Gastrocnemius medialis (tissue), 4 donors: ENCODE data around the gene COA8. TPM values are rescaled to one million over a fixed set of nuclear protein-coding genes. Genes with fewer than 3 reads are reported as not detected.
A peak's percentile ranks its signal among the peaks of the same experiment; 100 is the strongest.

ENCODE experiments used
- ATAC-seq, 2 donors: fragments of 150-250 bp; one replicate each; pipeline ENCODE4 v1.9.1; 2016
- DNase-seq, 2 donors: peaks; one replicate each; pipeline ENCODE4 v3.0.0-alpha.2; 2019
- H3K27ac ChIP-seq, 4 donors: fragments of 200-600 bp; sonication (generic); 1 replicate in 1 of 4; 2 replicates in 3 of 4; pipeline ENCODE4 v1.5.1; 2016 to 2018; ENCODE audit warnings: mild to moderate bottlenecking in 2 of 4, moderate library complexity in 1 of 4
- H3K27me3 ChIP-seq, 3 donors: fragments of 200-600 bp; sonication (generic) in 2 of 3; 1 replicate in 1 of 3; 2 replicates in 2 of 3; pipeline versions ENCODE4 v1.5.1 to v1.6.0; 2016 to 2019; ENCODE audit warnings: mild to moderate bottlenecking in 1 of 3, moderate library complexity in 1 of 3
- H3K36me3 ChIP-seq, 2 donors: fragments of 200-600 bp; sonication (generic) in 1 of 2; one replicate each; pipeline ENCODE4 v1.5.1; 2017 to 2018
- H3K4me1 ChIP-seq, 2 donors: fragments of 200-600 bp; sonication (generic) in 1 of 2; one replicate each; pipeline ENCODE4 v1.5.1; 2016 to 2017; ENCODE audit warnings: mild to moderate bottlenecking in 2 of 2
- H3K4me3 ChIP-seq, 4 donors: fragments of 200-600 bp; sonication (generic) in 3 of 4; 1 replicate in 1 of 4; 2 replicates in 3 of 4; pipeline ENCODE4 v1.5.1; 2016 to 2019; ENCODE audit warnings: mild to moderate bottlenecking in 2 of 4
- H3K9me3 ChIP-seq, 3 donors: fragments of 200-600 bp; sonication (generic) in 2 of 3; 1 replicate in 1 of 3; 2 replicates in 2 of 3; pipeline ENCODE4 v1.5.1; 2016 to 2019
- CTCF ChIP-seq, 5 experiments: fragments of 450-650 bp in 3 of 5; fragments of 200-600 bp in 2 of 5; sonication (generic) in 2 of 5; IDR thresholded peaks in 4 of 5; conservative IDR thresholded peaks in 1 of 5; 1 replicate in 4 of 5; 2 replicates in 1 of 5; pipeline ENCODE4 v1.5.1; 2016 to 2019; ENCODE audit warnings: antibody characterized with exemption in 5 of 5, mild to moderate bottlenecking in 3 of 5, moderate library complexity in 3 of 5
- POLR2A ChIP-seq, 2 donors: fragments of 450-650 bp; IDR thresholded peaks; one replicate each; pipeline ENCODE4 v1.6.1; 2017; ENCODE audit warnings: antibody characterized with exemption in 2 of 2, mild to moderate bottlenecking in 2 of 2, moderate library complexity in 2 of 2
- in situ Hi-C, 4 donors: fragments of 200-750 bp; cut with MboI; loops; one replicate each; pipeline versions ENCODE4 v1.15.0 to v1.8.0; 2017; ENCODE audit warnings: low sequenced_read_pairs in 4 of 4
- intact Hi-C: fragments of 100-400 bp; cut with DNase I; formaldehyde crosslinking; loops from one replicate; pipeline ENCODE4 v1.15.1; 2023; ENCODE audit warnings: low total_unique reads
- total RNA-seq, 4 donors: library from RNA; depleted of rRNA; stranded (reverse); fragments of >200 nt; gene quantifications; one replicate each; pipeline versions ENCODE4 v1.1.0 to v1.2.3, GENCODE V29; 2016

Gene COA8
- total RNA-seq, 4 donors from 2014 or later: 56.7 to 111 (median 71.7) TPM

- Histone ChIP-seq H3K9me3 (no peaks in the 10 kb centered on the region), H3K4me3 (no peak overlapping the region), H3K4me1 (peaks cover 15 to 19% of the 10 kb centered on the region in 2 donors), H3K27ac (peak overlapping the region in 2 of 4 donors; percentile 56 to 66), H3K27me3 (peaks cover 0 to 23% (median 7%) of the 10 kb centered on the region in 3 donors), H3K36me3 (no peaks in the 10 kb centered on the region)
- TF ChIP-seq CTCF (IDR thresholded peaks at IDR 0.05 in 4 of 5, conservative IDR thresholded peaks at IDR 0.05 in 1 of 5) (no peak), POLR2A (IDR thresholded peaks at IDR 0.05) (no peak)
- no peak for DNase-seq
- no peak for ATAC-seq
- intact Hi-C loops: no loop called here
- in situ Hi-C loops: no loop called here
Measured at GRCh38 chr14:103520269-103520656, 42.5 kb upstream of the COA8 start.

- intact Hi-C loops: no loop called here
- in situ Hi-C loops: no loop called here
- H3K27ac ChIP-seq: peak overlapping the region; percentile 21 to 66 (median 44)
- DNase-seq: peak in 1 of 2 donors; percentile 70
- no peak for TF ChIP-seq POLR2A (IDR thresholded peaks at IDR 0.05)
- peak; percentile 55 to 70 (median 61) for TF ChIP-seq CTCF (IDR thresholded peaks at IDR 0.05 in 4 of 5, conservative IDR thresholded peaks at IDR 0.05 in 1 of 5)
- H3K9me3 ChIP-seq: no peaks in the 10 kb centered on the region
- peak; percentile 39 to 60 for ATAC-seq
- peaks cover 0 to 23% (median 7%) of the 10 kb centered on the region in 3 donors for H3K27me3 ChIP-seq
- peak overlapping the region; percentile 49 to 59 (median 52) for H3K4me3 ChIP-seq
- peaks cover 15 to 19% of the 10 kb centered on the region in 2 donors for H3K4me1 ChIP-seq
- no peaks in the 10 kb centered on the region for H3K36me3 ChIP-seq
Measured at GRCh38 chr14:103520657-103521437, 41.9 kb upstream of the COA8 start.

GRCh38 chr14:103521438-103521950 lies 41.3 kb upstream of the COA8 start:
- intact Hi-C loops (no loop called here), in situ Hi-C loops (no loop called here)
- no peaks in the 10 kb centered on the region for H3K36me3 ChIP-seq
- peak overlapping the region; percentile 18 to 66 (median 38) for H3K27ac ChIP-seq
- ATAC-seq (peak; percentile 8 to 19), DNase-seq (no peak)
- H3K4me3 ChIP-seq: peak overlapping the region; percentile 49 to 59 (median 52)
- H3K27me3 ChIP-seq: peaks cover 0 to 23% (median 7%) of the 10 kb centered on the region in 3 donors
- no peaks in the 10 kb centered on the region for H3K9me3 ChIP-seq
- peaks cover 15 to 19% of the 10 kb centered on the region in 2 donors for H3K4me1 ChIP-seq
- TF ChIP-seq POLR2A (IDR thresholded peaks at IDR 0.05): no peak
- no peak for TF ChIP-seq CTCF (IDR thresholded peaks at IDR 0.05 in 4 of 5, conservative IDR thresholded peaks at IDR 0.05 in 1 of 5)

- H3K4me1 ChIP-seq: peaks cover 15 to 19% of the 10 kb centered on the region in 2 donors
- H3K27ac ChIP-seq: peak overlapping the region in 3 of 4 donors; percentile 21 to 66 (median 56)
- peak in 1 of 2 donors; percentile 8 for ATAC-seq
Measured at GRCh38 chr14:103521951-103522563, 40.7 kb upstream of the COA8 start.

More at GRCh38 chr14:103521951-103522563, 40.7 kb upstream of the COA8 start:
- in situ Hi-C loops: no loop called here
- H3K27me3 ChIP-seq: peaks cover 0 to 23% (median 7%) of the 10 kb centered on the region in 3 donors
- peak overlapping the region; percentile 49 to 59 (median 52) for H3K4me3 ChIP-seq
- H3K36me3 ChIP-seq: no peaks in the 10 kb centered on the region
- no peak for DNase-seq
- TF ChIP-seq CTCF (IDR thresholded peaks at IDR 0.05 in 4 of 5, conservative IDR thresholded peaks at IDR 0.05 in 1 of 5) (no peak), POLR2A (IDR thresholded peaks at IDR 0.05) (no peak)
- H3K9me3 ChIP-seq: no peaks in the 10 kb centered on the region
- intact Hi-C loops: no loop called here
